SK-N-SH (cell line): ENCODE data around the gene DOCK3. TPM values are rescaled to one million over a fixed set of nuclear protein-coding genes. Genes with fewer than 3 reads are reported as not detected.

Experiments used
- CTCF ChIA-PET: fragments of 300-600, 350-600 bp; formaldehyde crosslinking; extraction: SDS; loops from one replicate; lab custom pipeline; 2021; lab: Yijun Ruan, JAX
- POLR2A ChIA-PET: fragments of 350-600 bp; sonication (Branson Sonifier 250); formaldehyde crosslinking; extraction: SDS; loops from one replicate; lab custom pipeline; 2020; ENCODE audit warnings: antibody characterized with exemption, inconsistent platforms; lab: Yijun Ruan, JAX
- DNase-seq: peaks from one replicate; pipeline ENCODE4 v3.0.0; 2012
- H2AFZ ChIP-seq: fragments of 200-600 bp; sonication (generic); 2 replicates; pipeline ENCODE4 v1.8.1; 2016; ENCODE audit warnings: antibody characterized with exemption, mild to moderate bottlenecking, low read depth
- H3F3A ChIP-seq: fragments of 200-600 bp; sonication (generic); replicated peaks from 2 replicates; pipeline ENCODE3; 2016; ENCODE audit warnings: antibody characterized with exemption, mild to moderate bottlenecking; ENCODE audit not compliant: insufficient read depth
- H3K27ac ChIP-seq, 2 experiments: fragments of 200-500 bp in 1 of 2; fragments of 200-600 bp in 1 of 2; sonication (Bioruptor generic) in 1 of 2; sonication (generic), shearing (Covaris generic) in 1 of 2; 2 replicates each; pipeline versions ENCODE4 v1.5.1 to v1.6.1; 2014 to 2016; ENCODE audit warnings: low read depth in 2 of 2, inconsistent platforms in 1 of 2, low read length in 1 of 2, mild to moderate bottlenecking in 1 of 2, mixed read lengths in 1 of 2
- H3K27me3 ChIP-seq: fragments of 200-600 bp; sonication (generic), shearing (Covaris generic); 2 replicates; pipeline ENCODE4 v1.6.1; 2016; ENCODE audit warnings: mixed run types; ENCODE audit not compliant: insufficient read depth
- H3K36me3 ChIP-seq, 2 experiments: fragments of 200-500 bp in 1 of 2; fragments of 200-600 bp in 1 of 2; sonication (Bioruptor generic) in 1 of 2; sonication (generic) in 1 of 2; replicated peaks in 1 of 2; 2 replicates each; pipeline versions ENCODE3 to v1.5.1; 2014 to 2016; ENCODE audit warnings: low read length in 1 of 2, mild to moderate bottlenecking in 1 of 2; ENCODE audit not compliant: insufficient read depth in 2 of 2, control insufficient read depth in 1 of 2
- H3K4me1 ChIP-seq, 2 experiments: fragments of 200-500 bp in 1 of 2; fragments of 200-600 bp in 1 of 2; sonication (Bioruptor generic) in 1 of 2; sonication (generic), shearing (Covaris generic) in 1 of 2; 2 replicates each; pipeline versions ENCODE4 v1.5.1 to v1.6.1; 2014 to 2016; ENCODE audit warnings: low read depth in 1 of 2, low read length in 1 of 2, mixed run types in 1 of 2; ENCODE audit not compliant: insufficient read depth in 2 of 2, control insufficient read depth in 1 of 2
- H3K4me2 ChIP-seq: fragments of 200-600 bp; sonication (generic), shearing (Covaris generic); 2 replicates; pipeline ENCODE4 v1.6.1; 2017; ENCODE audit warnings: mixed run types
- H3K4me3 ChIP-seq, 2 experiments: fragments of 200-500 bp in 1 of 2; fragments of 200-600 bp in 1 of 2; sonication (Bioruptor generic) in 1 of 2; sonication (generic), shearing (Covaris generic) in 1 of 2; 2 replicates each; pipeline versions ENCODE4 v1.5.1 to v1.8.1; 2014 to 2016; ENCODE audit warnings: low read depth in 2 of 2, inconsistent platforms in 1 of 2, low read length in 1 of 2, mild to moderate bottlenecking in 1 of 2, mixed read lengths in 1 of 2, moderate library complexity in 1 of 2
- H3K79me2 ChIP-seq: fragments of 200-600 bp; sonication (generic); 2 replicates; pipeline ENCODE4 v1.8.1; 2017; ENCODE audit warnings: mild to moderate bottlenecking; ENCODE audit not compliant: insufficient read depth
- H3K9ac ChIP-seq: fragments of 200-600 bp; sonication (generic); 2 replicates; pipeline ENCODE4 v1.6.1; 2017; ENCODE audit warnings: mixed run types
- H3K9me2 ChIP-seq: fragments of 200-600 bp; sonication (generic); 2 replicates; pipeline ENCODE4 v1.6.1; 2017; ENCODE audit warnings: mixed run types
- H3K9me3 ChIP-seq: fragments of 200-600 bp; sonication (generic); 2 replicates; pipeline ENCODE4 v1.6.1; 2017; ENCODE audit warnings: mixed run types, mild to moderate bottlenecking, moderate library complexity
- H4K20me1 ChIP-seq: fragments of 200-600 bp; sonication (generic); 2 replicates; pipeline ENCODE4 v1.6.1; 2017; ENCODE audit warnings: mild to moderate bottlenecking, mixed run types; ENCODE audit not compliant: insufficient read depth
- CHD2 ChIP-seq: fragments of 150-350 bp; IDR thresholded peaks from 2 replicates; pipeline ENCODE4 v1.6.1; 2018; ENCODE audit warnings: low read length; ENCODE audit not compliant: partially characterized antibody
- EP300 ChIP-seq, 2 experiments: IDR thresholded peaks; 2 replicates each; pipeline versions ENCODE4 v1.4.0 to v1.6.1; 2012; ENCODE audit warnings: borderline replicate concordance in 1 of 2, low read depth in 1 of 2, low read length in 1 of 2
- EZH2phosphoT487 ChIP-seq: fragments of 200-600 bp; sonication (generic); IDR thresholded peaks from 2 replicates; pipeline ENCODE4 v1.6.1; 2017; ENCODE audit warnings: low read depth, mixed run types, mild to moderate bottlenecking, antibody characterized with exemption, moderate library complexity, borderline replicate concordance
- FOSL2 ChIP-seq: IDR thresholded peaks from 2 replicates; pipeline ENCODE4 v1.4.0; 2012; ENCODE audit warnings: low read depth, mild to moderate bottlenecking, moderate library complexity, borderline replicate concordance
- MXI1 ChIP-seq: IDR thresholded peaks from 2 replicates; pipeline ENCODE4 v1.6.1; 2012; ENCODE audit warnings: mild to moderate bottlenecking, low read depth, low read length, improper control_type of control experiment
- NFIC ChIP-seq: IDR thresholded peaks from 2 replicates; pipeline ENCODE4 v1.4.0; 2012; ENCODE audit warnings: borderline replicate concordance
- NRF1 ChIP-seq: IDR thresholded peaks from 2 replicates; pipeline ENCODE4 v1.6.1; 2012; ENCODE audit warnings: low read depth, mild to moderate bottlenecking, low read length
- POLR2AphosphoS5 ChIP-seq: IDR thresholded peaks from 2 replicates; pipeline ENCODE4 v1.6.1; 2012; ENCODE audit warnings: low read depth, low read length
- RCOR1 ChIP-seq: fragments of 150-350 bp; IDR thresholded peaks from 2 replicates; pipeline ENCODE4 v1.6.1; 2017; ENCODE audit warnings: antibody characterized with exemption, low read length
- REST ChIP-seq: IDR thresholded peaks from 2 replicates; pipeline ENCODE4 v1.6.1; 2012; ENCODE audit warnings: mild to moderate bottlenecking, low read depth, low read length, moderate library complexity
- TAF1 ChIP-seq: IDR thresholded peaks from 2 replicates; pipeline ENCODE4 v1.6.1; 2012; ENCODE audit warnings: low read depth, mild to moderate bottlenecking, low read length, moderate library complexity, borderline replicate concordance
- TEAD4 ChIP-seq: IDR thresholded peaks from 2 replicates; pipeline ENCODE4 v1.4.0; 2012; ENCODE audit warnings: mild to moderate bottlenecking, borderline replicate concordance; ENCODE audit not compliant: insufficient read depth
- USF1 ChIP-seq: IDR thresholded peaks from 2 replicates; pipeline ENCODE4 v1.4.0; 2012; ENCODE audit warnings: low read depth, borderline replicate concordance
- WGBS: methylation state at CpG from one replicate; pipeline ENCODE4 v1.1.6; 2017; ENCODE audit warnings: low lambda C conversion rate; 5-methylcytosine and 5-hydroxymethylcytosine counted together
- polyA plus RNA-seq, 3 experiments: library from polyadenylated mRNA; depleted of rRNA; stranded (reverse); fragments of >200 nt; gene quantifications; 2 replicates each; pipeline ENCODE4 v1.2.3, GENCODE V29; 2012
- TF ChIP-seq, protein P1 (sequence below): fragments of 200-600 bp; sonication (generic); IDR thresholded peaks from 2 replicates; pipeline ENCODE4 v1.6.1; 2017; ENCODE audit warnings: antibody characterized with exemption, mild to moderate bottlenecking, moderate library complexity
- TF ChIP-seq, protein P2 (sequence below): fragments of 150-350 bp; IDR thresholded peaks from 2 replicates; pipeline ENCODE4 v1.6.1; 2016; ENCODE audit warnings: mild to moderate bottlenecking, low read depth, low read length

DOCK3 gene
- polyA plus RNA-seq, 1 of the 3 experiments (the other 2 are of a cell fraction) = 0.05 TPM

GRCh38 chr3:50625231-50626182 lies 49.2 kb upstream of the DOCK3 start (continued):
- TF ChIP-seq, protein P1, sequence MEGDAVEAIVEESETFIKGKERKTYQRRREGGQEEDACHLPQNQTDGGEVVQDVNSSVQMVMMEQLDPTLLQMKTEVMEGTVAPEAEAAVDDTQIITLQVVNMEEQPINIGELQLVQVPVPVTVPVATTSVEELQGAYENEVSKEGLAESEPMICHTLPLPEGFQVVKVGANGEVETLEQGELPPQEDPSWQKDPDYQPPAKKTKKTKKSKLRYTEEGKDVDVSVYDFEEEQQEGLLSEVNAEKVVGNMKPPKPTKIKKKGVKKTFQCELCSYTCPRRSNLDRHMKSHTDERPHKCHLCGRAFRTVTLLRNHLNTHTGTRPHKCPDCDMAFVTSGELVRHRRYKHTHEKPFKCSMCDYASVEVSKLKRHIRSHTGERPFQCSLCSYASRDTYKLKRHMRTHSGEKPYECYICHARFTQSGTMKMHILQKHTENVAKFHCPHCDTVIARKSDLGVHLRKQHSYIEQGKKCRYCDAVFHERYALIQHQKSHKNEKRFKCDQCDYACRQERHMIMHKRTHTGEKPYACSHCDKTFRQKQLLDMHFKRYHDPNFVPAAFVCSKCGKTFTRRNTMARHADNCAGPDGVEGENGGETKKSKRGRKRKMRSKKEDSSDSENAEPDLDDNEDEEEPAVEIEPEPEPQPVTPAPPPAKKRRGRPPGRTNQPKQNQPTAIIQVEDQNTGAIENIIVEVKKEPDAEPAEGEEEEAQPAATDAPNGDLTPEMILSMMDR = no peak

DNA sequence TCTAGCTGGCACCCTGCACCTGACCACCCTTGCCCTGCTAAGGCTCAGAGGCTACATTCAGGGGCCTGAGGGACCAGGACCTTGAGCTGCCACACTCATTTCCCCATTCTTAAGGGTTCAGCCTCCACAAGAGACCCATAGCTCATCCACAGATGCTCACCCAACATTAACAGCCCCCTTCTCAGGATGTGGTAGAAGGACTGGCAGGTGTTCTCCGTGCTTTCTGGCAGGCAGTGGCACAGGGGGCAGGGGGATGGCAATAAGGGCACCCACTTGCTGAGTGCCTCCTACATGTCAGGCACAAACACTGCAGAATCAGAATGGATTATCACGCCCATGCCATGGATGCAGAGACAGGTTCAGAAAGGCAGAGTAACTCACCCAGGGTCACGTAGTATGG lies 48.3 kb upstream of the DOCK3 start:
- no peaks in the 10 kb centered on the region for H3K27me3 ChIP-seq
- no peak overlapping the region for H2AFZ ChIP-seq
- ChIA-PET CTCF (interaction anchor here (1.1 to 14.3 kb wide), 3 partner anchors 8 to 26 kb away, joined by 3 to 162 read pairs (median 4); partner anchors contain the start of gene MAPKAPK3), POLR2A (interaction anchor here (0.7 kb wide), 1 partner anchor 19 kb away, joined by 3 read pairs; no protein-coding TSS in a partner anchor)
- H3K4me3 ChIP-seq = no peak overlapping the region
- 100% methylated on average over 1 of the region's 3 CpGs for WGBS
- no peaks in the 10 kb centered on the region for H3K9me3 ChIP-seq
- peaks cover 11 to 23% of the 10 kb centered on the region in 2 experiments; a peak in 3 of 4 replicates for H3K4me1 ChIP-seq
- no peak overlapping the region for H3K4me2 ChIP-seq
- no peak for DNase-seq
- H3F3A ChIP-seq = no peaks in the 10 kb centered on the region
- no peaks in the 10 kb centered on the region for H4K20me1 ChIP-seq
- H3K27ac ChIP-seq = no peak overlapping the region
- no peak for TF ChIP-seq CHD2
- no peak for TF ChIP-seq USF1
- no peak for TF ChIP-seq RCOR1
- TF ChIP-seq, protein P2, sequence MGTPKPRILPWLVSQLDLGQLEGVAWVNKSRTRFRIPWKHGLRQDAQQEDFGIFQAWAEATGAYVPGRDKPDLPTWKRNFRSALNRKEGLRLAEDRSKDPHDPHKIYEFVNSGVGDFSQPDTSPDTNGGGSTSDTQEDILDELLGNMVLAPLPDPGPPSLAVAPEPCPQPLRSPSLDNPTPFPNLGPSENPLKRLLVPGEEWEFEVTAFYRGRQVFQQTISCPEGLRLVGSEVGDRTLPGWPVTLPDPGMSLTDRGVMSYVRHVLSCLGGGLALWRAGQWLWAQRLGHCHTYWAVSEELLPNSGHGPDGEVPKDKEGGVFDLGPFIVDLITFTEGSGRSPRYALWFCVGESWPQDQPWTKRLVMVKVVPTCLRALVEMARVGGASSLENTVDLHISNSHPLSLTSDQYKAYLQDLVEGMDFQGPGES = no peak
- TF ChIP-seq, protein P1 = no peak
- no peak for TF ChIP-seq MXI1
- no peak for TF ChIP-seq EP300 (IDR thresholded peaks at IDR 0.05; ENCODE audit: borderline replicate concordance in 1 of 2, low read depth in 1 of 2, low read length in 1 of 2)
- TF ChIP-seq FOSL2 = no peak
- TF ChIP-seq REST = no peak
- TF ChIP-seq NFIC = no peak
- no peak for TF ChIP-seq EZH2phosphoT487
- TF ChIP-seq TAF1 = no peak
- TF ChIP-seq POLR2AphosphoS5 = no peak
- TF ChIP-seq NRF1 = no peak
- TF ChIP-seq TEAD4 = no peak
- H3K79me2 ChIP-seq = no peaks in the 10 kb centered on the region; the same call in 1 of the 2 replicates
- H3K36me3 ChIP-seq = no peaks in the 10 kb centered on the region
- no peaks in the 10 kb centered on the region for H3K9me2 ChIP-seq
- H3K9ac ChIP-seq = no peak overlapping the region
